Skin of body (tissue), 2 donors: ENCODE data around the gene MYO5B. TPM values are rescaled to one million over a fixed set of nuclear protein-coding genes. Genes with fewer than 3 reads are reported as not detected.
"Not testable (repeated sequence)": the region's sequence is repeated elsewhere in the genome, so short reads cannot be mapped to it uniquely, and the experiment has no call there.

Source experiments
- DNase-seq: peaks from one replicate; lab custom pipeline; 2025; lab: John Stamatoyannopoulos, UW
- total RNA-seq: library from RNA; depleted of rRNA; stranded (reverse); fragments of >200 nt; gene quantifications from one replicate; pipeline ENCODE4 v1.2.3, GENCODE V29; 2014

The MYO5B gene
- total RNA-seq = 12.7 TPM

DNA sequence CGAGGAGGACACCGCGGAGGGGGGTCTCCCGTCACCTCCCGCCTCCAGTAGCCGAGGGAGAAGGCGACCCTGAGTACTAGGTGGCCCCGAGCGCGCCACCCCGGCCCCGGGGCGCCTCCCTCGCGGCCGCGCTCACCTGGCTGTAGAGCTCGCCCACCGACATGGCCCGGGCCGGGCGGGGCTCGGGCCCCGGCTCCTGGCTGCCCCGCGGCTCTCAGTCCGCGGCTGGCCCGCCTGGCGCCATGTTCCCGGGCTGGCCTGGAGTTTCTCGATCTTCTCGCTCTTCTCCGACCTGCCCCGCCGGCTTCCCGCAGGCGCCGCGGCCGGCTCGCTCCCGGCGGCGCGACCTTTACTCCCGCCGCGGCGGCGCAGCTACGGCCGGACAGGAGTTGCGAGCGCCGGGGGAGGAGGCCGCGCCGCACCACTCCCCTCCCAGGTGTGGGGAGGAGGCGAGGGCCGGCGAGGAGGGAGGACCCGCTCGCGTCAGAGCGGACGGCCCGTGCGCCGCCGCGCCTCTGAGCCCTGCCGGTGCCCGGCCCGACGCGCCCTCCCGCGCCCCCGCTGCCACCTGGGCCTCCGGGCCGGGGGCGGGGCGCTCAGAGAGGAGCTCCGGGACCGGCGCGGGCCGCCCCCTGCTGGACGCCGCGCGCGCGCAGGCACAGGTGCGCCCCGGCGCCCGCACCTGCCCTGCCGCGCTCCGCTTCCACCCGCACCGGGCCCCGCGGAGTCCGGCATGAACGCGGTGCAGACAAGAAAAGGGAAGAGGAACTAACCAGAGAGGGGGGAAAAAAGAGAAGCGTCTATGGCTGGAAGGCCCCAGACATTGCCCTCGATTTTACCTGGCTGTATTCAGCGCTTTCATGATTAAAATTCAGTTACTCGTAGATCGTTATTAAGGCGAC lies at the start of gene MYO5B:
Gene MYO5B (minus strand): TSS at position 517 of the 902 bp plus-strand sequence. CDS start 354 bp downstream, at position 163.
- no peak for DNase-seq

DNA sequence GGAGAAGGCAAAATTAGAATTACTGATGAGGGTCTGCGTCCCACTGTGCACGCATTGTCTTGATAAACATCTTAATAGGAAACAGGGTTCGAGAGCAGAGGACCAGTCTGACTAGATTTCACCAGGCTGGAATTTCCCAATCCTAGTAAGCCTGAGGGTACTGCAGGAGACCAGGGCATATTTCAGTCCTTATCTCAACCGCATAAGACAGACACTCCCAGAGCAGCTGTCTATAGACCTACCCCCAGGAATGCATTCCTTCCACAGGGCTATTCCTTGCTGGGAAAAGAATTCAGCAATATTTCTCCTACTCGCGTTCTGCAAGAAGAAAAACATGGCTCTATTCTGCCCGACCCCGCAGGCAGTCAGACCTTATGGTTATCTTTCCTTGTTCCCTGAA lies 46.8 kb upstream of the MYO5B start:
- DNase-seq = not testable (repeated sequence)

DNA sequence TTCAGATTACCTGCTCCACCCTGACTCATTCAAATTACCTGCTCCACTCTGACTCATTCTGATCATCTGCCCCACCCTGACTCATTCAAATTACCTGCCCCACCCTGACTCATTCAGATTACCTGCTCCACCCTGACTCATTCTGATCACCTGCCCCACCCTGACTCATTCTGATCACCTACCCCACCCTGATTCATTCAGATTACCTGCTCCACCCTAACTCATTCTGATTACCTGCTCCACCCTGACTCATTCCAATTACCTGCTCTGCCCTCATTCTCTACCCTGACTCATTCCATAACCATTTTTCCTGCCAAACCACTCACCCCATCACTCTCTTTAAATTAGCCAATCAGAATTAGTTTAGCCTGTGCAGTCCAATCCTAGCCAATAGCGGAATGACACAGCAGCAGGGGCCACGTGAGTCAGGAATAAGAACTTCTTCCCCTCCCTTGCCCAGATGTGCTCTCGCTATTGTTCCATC lies 45.2 kb upstream of the MYO5B start:
- no peak for DNase-seq

DNA sequence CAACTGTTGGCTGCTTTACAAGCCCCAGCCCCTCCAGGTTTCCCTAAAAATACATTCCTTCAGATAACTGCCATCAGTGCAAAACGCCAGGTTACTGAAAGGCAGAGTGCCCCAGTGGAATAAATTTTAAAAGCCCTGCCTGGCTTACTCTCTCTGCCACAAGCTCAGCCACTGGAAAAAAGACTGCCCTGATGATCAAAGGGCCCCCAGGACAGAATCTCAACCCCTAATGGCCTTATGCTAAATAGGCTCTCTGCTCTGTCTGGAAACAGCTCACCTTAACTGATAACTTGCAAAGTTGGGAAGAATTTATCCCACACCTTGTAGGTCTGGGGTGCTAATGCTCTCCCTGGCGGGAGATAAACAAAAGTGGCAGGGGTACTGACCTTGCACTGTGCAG lies 37.5 kb upstream of the MYO5B start:
- no peak for DNase-seq

DNA sequence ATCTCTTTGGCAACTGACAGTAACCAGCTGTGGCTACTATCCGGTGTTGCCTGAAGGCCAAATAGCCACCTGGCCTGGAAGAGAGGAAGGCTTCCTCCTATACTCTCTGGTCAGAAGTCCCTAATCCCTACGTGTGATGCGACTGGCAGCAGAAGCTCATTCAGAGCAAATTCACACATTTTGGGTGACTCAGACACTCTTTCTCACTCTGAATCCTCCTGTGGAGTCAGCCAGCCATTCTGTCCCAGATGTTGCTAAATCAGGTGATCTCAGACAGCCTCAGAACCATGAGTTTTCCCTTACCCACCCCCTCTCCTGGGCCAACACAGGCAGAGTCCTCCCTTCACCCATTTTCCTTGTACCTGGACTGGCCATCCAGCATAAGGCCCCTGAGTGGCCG lies 36.7 kb upstream of the MYO5B start:
- DNase-seq = no peak

DNA sequence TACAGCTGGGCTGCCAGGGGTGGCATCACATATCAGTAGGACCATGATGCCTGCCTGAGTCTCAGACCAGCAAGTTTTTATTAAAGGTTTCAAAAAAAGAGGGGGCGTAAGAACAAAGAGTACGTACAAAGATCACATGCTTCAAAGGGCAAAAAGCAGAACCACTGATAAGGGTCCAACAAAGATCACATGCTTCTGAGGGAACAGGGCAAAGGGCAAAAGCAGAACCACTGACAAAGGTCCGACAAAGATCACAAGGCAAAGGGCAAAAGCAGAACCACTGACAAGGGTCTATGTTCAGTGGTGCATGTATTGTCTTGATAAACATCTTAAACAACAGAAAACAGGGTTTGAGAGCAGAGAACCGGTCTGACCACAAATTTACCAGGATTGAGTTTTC lies 25.3 kb upstream of the MYO5B start:
- DNase-seq = not testable (repeated sequence)

DNA sequence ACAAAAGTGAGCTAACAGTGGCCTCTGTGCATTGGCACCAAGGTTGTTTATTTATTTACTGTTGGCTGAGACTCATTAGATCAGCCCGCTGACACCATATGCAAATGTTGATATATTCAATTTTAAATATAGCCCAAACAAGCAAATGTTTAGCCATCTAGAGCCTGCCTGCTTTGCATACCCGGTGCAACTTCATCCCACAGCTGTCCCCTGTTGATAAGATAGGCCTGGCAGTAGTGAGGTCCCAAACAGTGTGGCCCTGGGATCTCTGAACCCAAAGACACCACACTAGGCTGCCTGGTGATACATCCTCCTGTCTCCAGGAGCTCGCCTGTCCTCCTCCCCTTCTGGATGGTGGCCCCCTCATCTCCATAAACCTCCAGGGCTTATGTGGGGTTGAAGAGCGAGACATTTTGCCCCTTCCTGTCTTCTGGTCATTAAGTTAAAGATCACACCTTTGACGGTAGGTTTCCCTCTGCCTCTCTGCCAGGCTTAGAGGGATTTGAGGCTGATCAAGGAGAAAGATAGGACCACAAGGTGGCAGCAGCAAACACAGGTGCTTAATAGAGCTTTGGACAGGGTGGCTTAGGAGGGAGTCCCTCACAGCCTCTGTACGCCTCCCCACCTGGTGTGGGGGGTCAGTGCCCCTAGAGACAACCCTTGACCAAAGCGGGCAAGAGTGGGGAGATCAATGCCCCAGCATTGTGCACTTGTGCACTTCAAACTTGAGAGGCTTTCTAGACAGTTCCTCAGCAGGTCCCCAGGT lies 23.7 kb upstream of the MYO5B start:
- DNase-seq = no peak

DNA sequence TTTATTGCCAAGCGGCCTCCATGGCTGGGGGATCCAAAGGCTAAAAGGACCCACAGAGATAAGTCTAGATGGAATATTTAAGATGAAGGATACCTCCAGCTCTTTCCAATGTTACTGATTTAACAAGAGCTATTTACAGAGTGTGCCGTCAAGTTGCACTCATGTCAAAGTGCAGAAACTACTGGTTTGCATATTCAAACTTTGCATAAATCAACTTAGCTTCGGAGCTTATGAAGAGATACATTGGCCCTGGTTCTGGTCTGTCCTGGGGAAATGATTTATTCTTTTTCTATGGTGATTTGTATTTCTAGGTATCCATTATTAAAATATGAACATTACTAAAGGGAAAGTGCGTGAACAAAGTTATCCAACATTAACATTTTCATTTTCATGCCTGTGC lies 14.4 kb upstream of the MYO5B start:
- no peak for DNase-seq

DNA sequence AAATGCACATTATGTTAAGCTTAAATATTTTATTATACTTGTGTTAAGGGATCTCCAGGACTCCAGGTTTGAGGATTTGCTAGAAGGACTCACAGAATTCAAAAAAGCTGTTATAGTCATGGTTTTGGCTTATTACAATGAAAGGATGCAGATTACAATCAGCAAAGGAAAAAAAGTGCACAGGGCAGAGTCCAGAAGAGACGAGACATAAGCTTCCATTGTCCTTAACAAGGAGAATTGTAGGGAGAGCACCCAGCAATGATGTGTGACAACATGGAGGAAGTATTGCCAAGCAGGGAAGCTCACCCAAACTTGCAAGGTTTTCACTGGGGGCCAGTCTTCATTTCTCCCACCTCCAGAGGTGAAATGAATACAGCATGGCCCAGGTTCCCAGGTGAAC lies 12.8 kb upstream of the MYO5B start:
- no peak for DNase-seq

DNA sequence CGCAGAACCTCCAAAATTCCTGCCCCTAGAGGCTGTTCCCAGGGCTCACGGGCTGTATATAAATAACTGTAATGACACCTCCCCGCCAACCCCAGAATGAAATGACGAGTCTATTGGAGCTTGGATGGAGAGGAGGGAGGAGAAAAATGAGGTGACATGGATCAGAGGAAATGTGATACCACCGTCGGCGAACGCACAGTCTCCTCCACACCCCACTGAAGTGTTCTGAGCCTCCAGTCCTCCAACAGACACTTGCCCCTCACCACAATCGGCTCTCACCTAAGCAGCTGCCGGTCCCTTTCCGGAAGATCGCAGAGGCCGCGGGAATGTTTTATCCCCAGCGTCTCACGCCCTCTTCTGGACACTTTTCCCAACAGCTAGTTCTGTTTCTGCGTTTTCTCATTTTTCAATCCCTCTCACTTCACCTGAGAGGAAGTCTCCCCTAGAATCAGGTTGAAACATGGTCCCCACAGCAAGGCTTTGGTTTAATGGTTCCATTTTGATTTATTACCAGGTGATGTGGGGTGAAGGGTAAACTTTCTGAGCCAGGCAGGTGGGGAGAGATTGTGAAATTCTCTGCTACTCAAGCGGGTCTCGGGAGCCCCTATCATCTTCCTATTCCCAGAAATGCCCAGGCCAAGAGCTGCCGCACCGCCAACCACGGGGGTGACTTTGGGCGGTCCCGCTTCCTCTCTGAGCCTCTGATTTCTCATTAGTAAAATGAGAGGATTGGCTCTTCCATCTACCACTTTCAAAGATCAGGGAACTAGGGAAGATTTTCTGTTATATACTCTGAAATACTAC lies 9.1 kb upstream of the MYO5B start:
- DNase-seq = peak; percentile 5

DNA sequence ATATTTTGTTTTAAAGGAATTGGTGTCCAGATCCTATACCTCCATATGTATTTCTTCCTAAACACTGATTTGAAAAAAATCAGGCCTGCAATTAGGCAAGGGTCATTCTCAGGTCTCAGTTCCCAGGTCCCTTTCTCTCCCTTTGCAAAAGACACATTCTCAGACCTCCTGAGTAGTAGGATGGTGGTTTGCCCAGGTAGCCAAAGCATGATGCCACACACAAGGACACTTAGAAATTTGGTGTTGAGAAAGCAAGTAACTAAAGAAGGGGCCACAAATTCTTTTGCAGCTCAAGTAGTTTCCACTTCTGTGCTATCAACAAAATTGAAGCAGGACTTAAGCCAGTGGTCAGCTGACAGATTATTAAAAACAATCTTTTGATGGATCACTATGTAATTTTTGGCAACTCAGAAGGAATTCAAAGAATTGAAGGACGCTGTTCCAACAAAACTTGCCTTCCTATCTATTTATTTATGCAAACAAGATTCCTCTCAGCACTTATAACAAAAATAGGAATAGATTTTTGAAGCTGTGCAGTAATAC lies 6.6 kb upstream of the MYO5B start:
- DNase-seq = no peak

DNA sequence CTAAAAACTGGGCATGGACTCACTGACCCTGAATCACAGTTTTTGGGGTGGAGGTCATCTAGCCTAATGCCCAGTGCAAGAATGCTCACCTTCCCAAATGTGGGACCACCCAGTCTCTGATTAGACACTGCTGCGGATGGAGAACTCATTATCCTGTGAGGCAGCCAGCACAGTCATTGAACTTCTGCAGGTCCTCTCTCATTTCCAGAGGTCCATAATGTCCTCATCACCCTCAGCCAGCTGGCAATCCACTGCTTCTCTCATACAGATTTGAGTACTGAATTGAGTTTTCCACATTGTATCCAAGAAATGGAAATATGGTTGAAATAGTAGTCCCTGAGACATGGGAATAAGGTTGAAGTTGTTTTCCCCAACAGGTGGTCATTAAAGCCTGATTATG lies 5.0 kb upstream of the MYO5B start:
- DNase-seq = no peak

DNA sequence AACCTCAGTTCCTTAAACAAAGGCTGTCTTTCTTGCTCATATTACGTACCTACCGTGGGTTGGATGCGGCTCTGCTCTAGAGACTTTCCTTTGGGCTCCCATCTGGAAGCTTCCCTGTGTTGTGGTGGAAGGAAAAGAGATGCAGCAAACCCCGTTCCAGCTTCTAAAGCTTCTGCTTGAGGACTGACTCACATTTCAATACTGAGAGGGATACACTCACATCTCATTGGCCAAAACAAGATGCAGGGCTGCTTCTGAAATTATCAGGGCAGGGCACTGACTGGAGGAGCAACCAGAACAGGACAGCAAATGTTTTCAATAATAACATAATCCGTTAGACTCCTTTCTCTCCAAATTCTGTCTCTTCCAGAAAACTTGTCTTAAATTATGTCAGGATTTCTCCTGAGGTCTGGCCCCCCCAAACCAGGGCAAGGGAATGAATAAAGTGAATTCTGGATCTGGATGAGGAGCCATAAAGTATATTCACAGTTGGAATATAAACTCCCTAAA lies 4.5 kb upstream of the MYO5B start:
- DNase-seq = peak; percentile 24

DNA sequence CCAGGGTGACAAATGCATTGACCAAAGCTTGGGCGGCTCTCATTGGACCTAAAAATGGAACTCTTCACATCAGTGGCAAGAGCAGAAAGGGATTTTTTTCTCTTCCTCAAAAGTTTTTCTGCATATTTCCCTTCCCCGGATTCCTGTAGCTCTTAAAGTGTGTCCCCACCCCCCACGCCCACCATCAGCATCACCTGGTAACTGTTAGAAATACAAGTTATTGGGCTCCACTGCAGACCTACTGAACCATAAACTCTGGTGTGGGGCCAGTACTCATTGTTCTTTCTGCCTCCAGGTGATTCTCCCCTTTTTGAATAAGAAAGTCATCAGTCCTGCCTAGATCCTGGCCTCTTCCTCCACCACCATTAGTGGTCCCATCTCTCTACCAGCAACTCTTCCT lies 1.3 kb upstream of the MYO5B start:
- no peak for DNase-seq

DNA sequence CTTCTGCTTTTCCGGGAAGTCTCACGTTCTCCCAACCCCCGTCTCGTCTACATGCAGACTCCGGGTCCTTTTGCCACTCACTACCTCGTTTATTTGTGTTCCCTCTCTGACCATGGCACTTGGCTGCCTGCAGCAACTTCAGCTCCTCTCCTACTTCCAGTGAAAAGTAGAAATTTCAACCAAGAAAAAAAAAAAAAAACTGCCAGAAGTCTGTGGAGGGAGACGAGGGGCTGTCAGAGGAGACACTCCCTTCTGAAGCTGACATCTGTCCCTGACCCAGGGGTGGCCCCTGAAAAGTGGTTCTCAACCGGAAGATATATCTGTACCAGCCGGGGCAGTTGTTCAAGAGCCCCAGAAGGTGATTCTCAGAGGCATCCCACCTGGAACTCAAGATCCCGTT lies 742 bp upstream of the MYO5B start:
- no peak for DNase-seq

DNA sequence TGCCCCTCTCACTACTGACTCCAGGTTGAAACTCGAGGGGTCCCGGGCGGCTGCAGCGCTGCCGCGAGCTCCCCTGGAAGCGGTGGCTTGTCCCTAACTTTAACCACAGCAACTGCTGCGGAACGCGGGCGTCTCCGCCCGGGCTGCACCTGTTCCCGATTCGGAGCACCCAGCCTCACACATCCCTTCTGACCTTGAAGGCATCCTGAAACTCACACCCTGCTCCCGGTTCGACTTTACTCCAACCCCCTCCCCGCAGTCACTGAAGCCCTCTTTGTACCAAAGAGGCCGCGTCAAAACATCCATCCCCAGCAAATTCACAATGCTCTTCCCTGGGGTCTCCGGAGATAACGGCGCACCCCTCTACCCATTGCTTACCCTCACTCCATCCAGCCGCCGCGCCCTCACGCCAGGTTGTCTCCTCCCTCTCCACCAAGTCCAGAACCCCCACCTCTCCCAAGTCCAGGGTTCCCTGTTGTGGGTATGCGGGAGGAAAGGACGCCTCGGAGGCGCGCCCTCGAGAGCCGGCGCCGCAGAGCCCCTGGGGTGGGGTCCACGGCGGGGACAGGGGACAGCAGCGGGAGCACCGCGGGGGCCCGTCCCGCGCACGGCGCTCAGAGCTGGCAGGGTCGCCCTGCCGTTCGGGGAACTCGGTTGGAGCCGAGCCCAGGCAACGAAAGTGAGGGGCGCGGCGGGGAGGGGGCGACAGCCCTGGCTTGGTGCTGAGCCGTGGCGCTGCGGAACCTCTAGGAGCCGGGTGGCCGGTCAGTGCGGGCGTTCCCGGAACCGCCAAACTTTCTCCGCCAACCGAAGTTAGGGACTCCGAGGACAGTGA lies 934 bp downstream of the MYO5B start:
- DNase-seq = no peak

DNA sequence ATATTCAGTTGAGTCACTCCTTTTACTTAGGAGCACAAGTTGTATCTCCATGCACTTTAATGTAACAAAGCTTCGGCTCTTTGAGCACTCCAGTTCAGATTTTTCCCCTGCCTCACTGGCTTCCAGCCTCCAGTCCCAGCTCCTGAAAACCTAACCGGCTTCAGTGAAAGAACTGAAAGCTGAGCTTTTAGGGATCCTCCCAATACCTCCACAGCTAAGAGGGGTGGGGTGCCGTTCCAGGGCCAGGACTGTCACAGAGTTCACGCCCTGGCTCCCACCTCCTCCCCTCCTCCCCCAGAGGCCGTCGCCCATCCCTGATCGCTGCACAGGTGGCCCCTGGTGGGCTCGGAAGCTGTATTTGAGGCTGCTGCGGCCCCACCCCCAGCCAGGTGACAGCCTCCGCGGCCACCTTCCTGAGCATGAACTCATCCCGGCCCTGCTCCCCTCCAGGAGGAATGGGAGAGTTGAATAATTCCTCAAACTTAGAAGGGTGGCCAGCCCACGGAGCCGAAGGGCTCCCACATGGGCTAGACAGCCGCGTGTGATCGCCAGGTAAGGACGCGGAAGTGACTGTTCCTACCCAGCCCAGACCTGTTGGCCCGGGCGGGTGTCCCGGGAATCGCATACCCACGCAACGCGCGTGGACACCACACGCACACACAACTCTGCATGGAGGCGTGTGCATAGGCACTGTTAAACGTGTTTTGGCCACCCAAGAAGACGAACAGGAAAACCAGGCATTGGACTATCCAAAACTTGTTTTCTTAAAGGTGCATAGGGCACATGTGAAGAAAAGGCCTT lies 1.8 kb downstream of the MYO5B start:
- DNase-seq = no peak

DNA sequence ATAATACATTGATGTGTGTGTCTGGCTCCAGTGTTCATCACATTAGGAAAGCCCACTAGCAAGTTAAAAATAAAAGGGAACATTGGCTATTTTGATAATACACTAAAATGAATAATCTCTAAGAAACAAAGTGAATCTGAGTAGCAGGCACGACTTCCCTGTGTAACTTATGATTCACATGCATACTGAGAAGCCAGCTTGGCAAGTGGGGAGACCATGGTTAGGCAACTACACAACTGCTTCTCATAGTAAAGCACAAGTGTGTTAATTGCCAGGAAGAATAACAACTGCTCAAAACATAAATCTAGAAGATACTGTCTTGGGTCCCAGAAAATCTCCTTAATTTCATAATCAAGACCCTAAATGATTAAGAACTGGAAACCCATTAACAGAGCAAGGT lies 4.0 kb downstream of the MYO5B start:
- DNase-seq = no peak

DNA sequence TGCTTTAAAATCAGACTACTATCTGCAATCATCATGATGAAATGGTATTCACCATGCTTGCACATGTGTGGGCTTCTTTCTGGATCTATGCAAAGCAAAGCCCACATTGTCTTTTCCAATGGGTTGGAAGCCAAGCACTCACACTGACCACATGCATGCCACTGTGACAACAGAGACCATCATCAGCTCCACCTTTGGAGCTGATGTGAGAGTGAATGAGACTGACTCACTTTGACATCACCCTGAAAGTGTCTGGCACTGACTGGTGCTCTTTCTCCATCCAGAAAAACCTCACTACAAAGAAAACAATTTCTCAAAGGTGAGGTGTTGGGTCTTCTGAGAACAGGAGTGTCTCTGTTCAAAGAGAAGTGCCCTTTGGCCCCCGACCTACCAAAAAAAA lies 4.7 kb downstream of the MYO5B start:
- no peak for DNase-seq
